Right lobe of liver (tissue), 6 donors: Measurements from ENCODE around the gene OR4Q2. TPM values are rescaled to one million over a fixed set of nuclear protein-coding genes. Genes with fewer than 3 reads are reported as not detected.

Experiments
- ATAC-seq, 4 donors: fragments of 200-7000 bp; cut with Tn5 transposase; one replicate each; pipeline ENCODE4 v1.9.1; 2020; ENCODE audit warnings: mild to moderate bottlenecking in 4 of 4, moderate library complexity in 4 of 4
- DNase-seq, 3 donors: peaks; one replicate each; pipeline ENCODE4 v3.0.0-alpha.2; 2020
- H3K27ac ChIP-seq, 3 donors: fragments of 200-600 bp; one replicate each; pipeline ENCODE4 v1.8.0; 2022
- H3K27me3 ChIP-seq, 2 donors: fragments of 200-600 bp; one replicate each; pipeline ENCODE4 v1.8.0; 2022
- H3K36me3 ChIP-seq, 4 donors: fragments of 200-600 bp; sonication (generic) in 1 of 4; one replicate each; pipeline versions ENCODE4 v1.5.1 to v1.8.0; 2017 to 2022; ENCODE audit warnings: control low read depth in 1 of 4
- H3K4me1 ChIP-seq, 4 donors: fragments of 200-600 bp; sonication (generic) in 1 of 4; one replicate each; pipeline versions ENCODE4 v1.5.1 to v1.8.0; 2017 to 2022; ENCODE audit warnings: control low read depth in 1 of 4
- H3K4me3 ChIP-seq, 3 donors: fragments of 200-600 bp; one replicate each; pipeline ENCODE4 v1.8.0; 2022
- H3K9me3 ChIP-seq, 4 donors: fragments of 200-600 bp; sonication (generic) in 1 of 4; one replicate each; pipeline versions ENCODE4 v1.5.1 to v1.8.0; 2017 to 2022; ENCODE audit warnings: control low read depth in 1 of 4
- POLR2A ChIP-seq: fragments of 450-650 bp; IDR thresholded peaks from one replicate; pipeline ENCODE4 v1.6.1; 2017; ENCODE audit warnings: antibody characterized with exemption, mild to moderate bottlenecking
- WGBS: methylation state at CpG from one replicate; pipeline ENCODE4 v1.1.6; 2018; ENCODE audit warnings: low coverage, low lambda C conversion rate; ENCODE audit not compliant: insufficient coverage; ENCODE audit errors: missing lambda C conversion rate; 5-methylcytosine and 5-hydroxymethylcytosine counted together
- intact Hi-C, 2 donors: fragments of 100-400 bp; cut with DNase I; formaldehyde crosslinking; loops; one replicate each; pipeline versions ENCODE4 v1.11.2 to v1.14.1; 2022
- total RNA-seq, 6 experiments: library from RNA; depleted of rRNA in 2 of 6; stranded (reverse); fragments of >200 nt in 2 of 6; fragmentation: NEBNext Ultra II Directional in 3 of 6; extraction: Animal tissue kit (Norgen Biotek cat#: 25700) in 3 of 6; gene quantifications; one replicate each; pipeline versions ENCODE4 v1.1.0 to v1.2.4, GENCODE V29; 2016 to 2023
- TF ChIP-seq, protein P1 (sequence below), 4 donors: fragments of 200-600 bp in 3 of 4; fragments of 450-650 bp in 1 of 4; IDR thresholded peaks; one replicate each; pipeline versions ENCODE4 v1.5.1 to v1.8.0; 2016 to 2022; ENCODE audit warnings: antibody characterized with exemption in 4 of 4, mild to moderate bottlenecking in 2 of 4
- donor health status: DM: no; HTN: yes; CAD: no.
- donor health status: DM: no; HTN: no; CAD: no.
- donor health status: DM: no; HTN: no; CAD: no.
- donor health status: DM: no; HTN: yes; CAD: no.
- donor health status: DM: no; HTN: yes; CAD: no.

OR4Q2 gene
- total RNA-seq, 6 experiments from 2014 or later: not detected

DNA sequence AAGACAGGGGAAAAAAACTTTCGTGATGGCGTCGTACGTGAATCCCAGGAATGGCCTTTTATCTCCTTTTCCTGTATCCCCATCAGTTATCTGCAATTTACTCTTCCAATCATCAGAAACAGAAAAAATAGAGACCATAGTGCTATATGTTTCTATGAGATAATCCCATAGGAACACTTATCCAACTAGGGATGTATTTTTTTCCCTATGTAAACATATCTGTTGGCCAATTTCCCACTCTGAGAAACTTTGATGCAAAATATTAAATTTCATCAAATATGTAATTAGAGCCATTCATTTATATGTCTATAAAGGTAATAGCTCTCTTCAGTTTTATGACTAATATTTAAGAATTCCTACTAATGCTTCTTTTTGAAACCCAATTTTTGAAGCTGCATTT is 34.0 kb downstream of the OR4Q2 start, which contains the start of gene OR4K13:
Gene OR4K13, minus strand, starts transcription at position 101 of the 400 bp plus-strand sequence. CDS start 1,280 bp downstream, outside the sequence.
- intact Hi-C loops: no loop called here
- Histone ChIP-seq H3K27me3 (no peaks in the 10 kb centered on the region), H3K4me1 (no peaks in the 10 kb centered on the region), H3K4me3 (no peak within 1 kb of the TSS), H3K36me3 (no peaks in the 10 kb centered on the region), H3K27ac (no peak within 1 kb of the TSS), H3K9me3 (no peaks in the 10 kb centered on the region)
- DNase-seq: no peak
- 75% methylated on average over 4 of the region's 4 CpGs for WGBS
- ATAC-seq: no peak
- TF ChIP-seq, protein P1, sequence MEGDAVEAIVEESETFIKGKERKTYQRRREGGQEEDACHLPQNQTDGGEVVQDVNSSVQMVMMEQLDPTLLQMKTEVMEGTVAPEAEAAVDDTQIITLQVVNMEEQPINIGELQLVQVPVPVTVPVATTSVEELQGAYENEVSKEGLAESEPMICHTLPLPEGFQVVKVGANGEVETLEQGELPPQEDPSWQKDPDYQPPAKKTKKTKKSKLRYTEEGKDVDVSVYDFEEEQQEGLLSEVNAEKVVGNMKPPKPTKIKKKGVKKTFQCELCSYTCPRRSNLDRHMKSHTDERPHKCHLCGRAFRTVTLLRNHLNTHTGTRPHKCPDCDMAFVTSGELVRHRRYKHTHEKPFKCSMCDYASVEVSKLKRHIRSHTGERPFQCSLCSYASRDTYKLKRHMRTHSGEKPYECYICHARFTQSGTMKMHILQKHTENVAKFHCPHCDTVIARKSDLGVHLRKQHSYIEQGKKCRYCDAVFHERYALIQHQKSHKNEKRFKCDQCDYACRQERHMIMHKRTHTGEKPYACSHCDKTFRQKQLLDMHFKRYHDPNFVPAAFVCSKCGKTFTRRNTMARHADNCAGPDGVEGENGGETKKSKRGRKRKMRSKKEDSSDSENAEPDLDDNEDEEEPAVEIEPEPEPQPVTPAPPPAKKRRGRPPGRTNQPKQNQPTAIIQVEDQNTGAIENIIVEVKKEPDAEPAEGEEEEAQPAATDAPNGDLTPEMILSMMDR (IDR thresholded peaks at IDR 0.05): no peak

- intact Hi-C loops: no loop called here
- ATAC-seq (no peak), DNase-seq (no peak)
- no peaks in the 10 kb centered on the region for H3K27me3 ChIP-seq
- WGBS: 59% methylated on average over 4 of the region's 5 CpGs
- no peak overlapping the region for H3K4me3 ChIP-seq
- H3K36me3 ChIP-seq: no peaks in the 10 kb centered on the region
- no peaks in the 10 kb centered on the region for H3K9me3 ChIP-seq
- H3K27ac ChIP-seq: no peak overlapping the region
- no peaks in the 10 kb centered on the region for H3K4me1 ChIP-seq
- TF ChIP-seq POLR2A: no peak
- TF ChIP-seq, protein P1 (IDR thresholded peaks at IDR 0.05): no peak
These were observed 42.3 kb downstream of the OR4Q2 start for GRCh38 chr14:20044243-20044642.

DNA sequence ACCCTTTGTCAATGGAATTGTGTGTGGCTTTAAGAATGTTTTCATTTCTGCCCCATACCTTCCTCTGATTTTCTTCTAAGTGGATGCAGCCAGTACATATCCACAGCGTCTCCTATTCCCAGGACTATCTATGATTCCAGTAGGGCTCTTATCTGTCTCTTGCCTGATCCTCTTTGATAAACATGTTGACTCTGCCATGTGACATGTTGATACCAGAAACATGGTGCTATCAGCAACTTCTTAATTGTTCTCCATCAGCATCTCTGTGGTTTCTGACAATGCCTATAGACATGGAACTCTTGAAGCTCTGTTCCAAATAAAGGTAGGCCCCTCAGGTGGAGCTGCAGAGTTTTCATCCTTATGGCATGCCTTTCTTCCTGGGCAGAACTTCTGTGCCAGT is 46.2 kb downstream of the OR4Q2 start:
- TF ChIP-seq, protein P1 (IDR thresholded peaks at IDR 0.05): no peak
- no peak for TF ChIP-seq POLR2A
- ATAC-seq: no peak
- DNase-seq: no peak
- no peak overlapping the region for H3K27ac ChIP-seq
- H3K4me1 ChIP-seq: no peaks in the 10 kb centered on the region
- intact Hi-C loops: no loop called here
- WGBS: 44% methylated on average over 1 of the region's 1 CpG
- no peak overlapping the region for H3K4me3 ChIP-seq
- no peaks in the 10 kb centered on the region for H3K9me3 ChIP-seq
- no peaks in the 10 kb centered on the region for H3K27me3 ChIP-seq
- no peaks in the 10 kb centered on the region for H3K36me3 ChIP-seq

Other genes starting within 250 kb of the OR4Q2 start
- gene OR4M1, start 228.7 kb upstream of the OR4Q2 start, total RNA-seq: not detected
- not detected for gene OR4N2, start 198.4 kb upstream of the OR4Q2 start, total RNA-seq
- gene OR4K2, start 127.0 kb upstream of the OR4Q2 start, total RNA-seq: not detected
- not detected for gene OR4K5, start 81.6 kb upstream of the OR4Q2 start, total RNA-seq
- gene OR4K1, start 71.2 kb upstream of the OR4Q2 start, total RNA-seq: not detected
- not detected for gene OR4K15, start 26.6 kb upstream of the OR4Q2 start, total RNA-seq
- not detected for gene OR4K14, start 17.1 kb downstream of the OR4Q2 start, total RNA-seq
- gene OR4K13, start 33.9 kb downstream of the OR4Q2 start, total RNA-seq: not detected
- not detected for gene OR4L1, start 57.9 kb downstream of the OR4Q2 start, total RNA-seq
- not detected for gene OR4K17, start 108.6 kb downstream of the OR4Q2 start, total RNA-seq
- gene OR4N5, start 136.7 kb downstream of the OR4Q2 start, total RNA-seq: not detected
- not detected for gene OR11G2, start 188.7 kb downstream of the OR4Q2 start, total RNA-seq
- gene OR11H6, start 221.5 kb downstream of the OR4Q2 start, total RNA-seq: not detected
- not detected for gene OR11H7, start 226.8 kb downstream of the OR4Q2 start, total RNA-seq
- gene OR11H4, start 237.1 kb downstream of the OR4Q2 start, total RNA-seq: not detected